GM15510 (cell line): ENCODE data around the gene MARK1.

Source experiments
- POLR2A ChIP-seq: IDR thresholded peaks from 3 replicates; pipeline ENCODE4 v1.6.1; 2011; ENCODE audit warnings: borderline replicate concordance; ENCODE audit not compliant: insufficient read length; ENCODE audit errors: extremely low read depth

Gene MARK1

GRCh38 chr1:220527908-220528678 lies at the start of gene MARK1:
Gene MARK1 (plus strand): TSS chr1:220528136. CDS start chr1:220528823, 687 bp downstream.
- peak; percentile 42 for TF ChIP-seq POLR2A

GRCh38 chr1:220483700-220484099 lies 44.2 kb upstream of the MARK1 start:
- no peak for TF ChIP-seq POLR2A

GRCh38 chr1:220484135-220484534 lies 43.8 kb upstream of the MARK1 start:
- TF ChIP-seq POLR2A, result no peak

- TF ChIP-seq POLR2A, result no peak
Measured at GRCh38 chr1:220485131-220485530, 42.8 kb upstream of the MARK1 start.

- TF ChIP-seq POLR2A, result no peak
Measured at GRCh38 chr1:220485791-220486190, 42.1 kb upstream of the MARK1 start.

- no peak for TF ChIP-seq POLR2A
Measured at GRCh38 chr1:220487297-220487820, 40.6 kb upstream of the MARK1 start.

- no peak for TF ChIP-seq POLR2A
Measured at GRCh38 chr1:220491891-220492290, 36.0 kb upstream of the MARK1 start.

GRCh38 chr1:220497220-220497947 lies 30.6 kb upstream of the MARK1 start:
- no peak for TF ChIP-seq POLR2A

- no peak for TF ChIP-seq POLR2A
Measured at GRCh38 chr1:220498188-220498587, 29.7 kb upstream of the MARK1 start.

- TF ChIP-seq POLR2A, result no peak
Measured at GRCh38 chr1:220500372-220500771, 27.6 kb upstream of the MARK1 start.

- TF ChIP-seq POLR2A, result no peak
Measured at GRCh38 chr1:220504329-220504728, 23.6 kb upstream of the MARK1 start.

GRCh38 chr1:220507085-220507484 lies 20.9 kb upstream of the MARK1 start:
- no peak for TF ChIP-seq POLR2A

GRCh38 chr1:220511179-220511578 lies 16.8 kb upstream of the MARK1 start:
- TF ChIP-seq POLR2A, result no peak

- no peak for TF ChIP-seq POLR2A
Measured at GRCh38 chr1:220511785-220512184, 16.2 kb upstream of the MARK1 start.

GRCh38 chr1:220513834-220514233 lies 14.1 kb upstream of the MARK1 start:
- no peak for TF ChIP-seq POLR2A

- no peak for TF ChIP-seq POLR2A
Measured at GRCh38 chr1:220514256-220514655, 13.7 kb upstream of the MARK1 start.
